Osteocyte (in vitro differentiated cells): ENCODE measurements around the gene PLXNA1. TPM values are rescaled to one million over a fixed set of nuclear protein-coding genes. Genes with fewer than 3 reads are reported as not detected.
A peak's percentile ranks its signal among the peaks of the same experiment; 100 is the strongest.

Experiments used
- DNase-seq: peaks from one replicate; pipeline ENCODE4 v3.0.0; 2021; ENCODE audit warnings: mixed read lengths; ENCODE audit not compliant: unreplicated experiment; ENCODE audit errors: extremely low spot score
- H3K27ac Mint-ChIP-seq: one replicate; pipeline ENCODE4 v1.8.0; 2021; ENCODE audit warnings: mild to moderate bottlenecking, mixed read lengths; ENCODE audit not compliant: unreplicated experiment
- H3K27me3 Mint-ChIP-seq: one replicate; pipeline ENCODE4 v1.8.0; 2021; ENCODE audit warnings: mixed read lengths; ENCODE audit not compliant: unreplicated experiment
- H3K36me3 Mint-ChIP-seq: one replicate; pipeline ENCODE4 v1.8.0; 2021; ENCODE audit warnings: mixed read lengths; ENCODE audit not compliant: unreplicated experiment
- H3K4me1 Mint-ChIP-seq: one replicate; pipeline ENCODE4 v1.8.0; 2021; ENCODE audit warnings: mixed read lengths; ENCODE audit not compliant: unreplicated experiment
- H3K4me3 Mint-ChIP-seq: one replicate; pipeline ENCODE4 v1.8.0; 2021; ENCODE audit warnings: mild to moderate bottlenecking, moderate library complexity, mixed read lengths; ENCODE audit not compliant: unreplicated experiment
- H3K9me3 Mint-ChIP-seq: one replicate; pipeline ENCODE4 v1.8.0; 2021; ENCODE audit warnings: mixed read lengths; ENCODE audit not compliant: unreplicated experiment
- long read RNA-seq: library from polyadenylated mRNA; unstranded; transcript quantifications from one replicate; pipeline ENCODE4 v2.0.0, GENCODE V29; 2021
- total RNA-seq: library from RNA; stranded (reverse); gene quantifications from 2 replicates; pipeline ENCODE4 v1.2.1, GENCODE V29; 2021
- TF ChIP-seq, protein P1 (sequence below): fragments of 200-600 bp; sonication (generic); IDR thresholded peaks from 2 replicates; pipeline ENCODE4 v1.5.0; 2021; ENCODE audit warnings: antibody characterized with exemption, mild to moderate bottlenecking, moderate library complexity

Gene PLXNA1
- 60.5 and 65.5 TPM in 2 replicates for total RNA-seq
- long read RNA-seq, partial matches to known transcripts: 1 of 16 reads
- long read RNA-seq, other reads (novel, unspliced or antisense): 15 of 16 reads

DNA sequence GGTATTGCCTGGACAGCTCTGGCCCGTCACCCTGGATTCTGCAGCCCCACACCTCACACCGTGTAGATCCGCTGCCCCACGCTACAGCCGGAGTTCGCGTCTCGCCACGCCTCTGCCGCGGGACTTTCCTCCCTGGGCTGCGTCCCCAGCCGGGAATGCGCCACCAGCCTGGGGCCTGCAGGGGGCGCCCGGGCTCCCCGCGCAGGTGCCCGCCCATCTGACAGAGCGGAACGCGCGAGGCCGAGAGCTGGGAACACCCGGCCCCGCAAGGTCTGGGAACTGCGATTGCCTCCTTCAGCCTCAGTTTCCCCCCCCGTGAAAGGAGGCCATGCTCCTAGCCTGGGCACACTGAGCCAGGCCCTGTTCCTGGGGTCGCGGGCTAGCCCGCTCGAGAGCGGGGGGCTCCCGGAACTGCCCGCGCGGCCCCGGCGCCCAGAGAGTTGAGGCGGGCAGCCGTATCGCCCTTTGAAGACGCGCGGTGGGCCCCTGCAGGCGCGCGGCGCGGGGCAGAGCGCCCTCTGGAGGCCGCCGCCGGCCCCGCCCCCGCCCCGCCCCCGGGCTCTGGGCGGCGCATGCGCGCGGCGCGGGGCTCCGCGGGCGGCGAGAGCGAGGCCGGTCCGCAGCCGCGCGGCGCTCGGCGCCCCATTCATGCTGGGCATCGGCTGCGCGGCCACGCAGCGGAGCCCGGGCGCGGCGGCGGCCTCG lies at the start of gene PLXNA1:
Gene PLXNA1 (plus strand): TSS at position 645 of the 705 bp plus-strand sequence. CDS start 5,479 bp downstream, outside the sequence.
- no peak within 1 kb of the TSS for H3K27ac Mint-ChIP-seq
- DNase-seq: peak; percentile 94
- H3K36me3 Mint-ChIP-seq: no peaks in the 10 kb centered on the region
- peaks cover 27% of the 10 kb centered on the region for H3K4me1 Mint-ChIP-seq
- H3K4me3 Mint-ChIP-seq: peak within 1 kb of the TSS; percentile 70
- H3K9me3 Mint-ChIP-seq: no peaks in the 10 kb centered on the region
- TF ChIP-seq, protein P1, sequence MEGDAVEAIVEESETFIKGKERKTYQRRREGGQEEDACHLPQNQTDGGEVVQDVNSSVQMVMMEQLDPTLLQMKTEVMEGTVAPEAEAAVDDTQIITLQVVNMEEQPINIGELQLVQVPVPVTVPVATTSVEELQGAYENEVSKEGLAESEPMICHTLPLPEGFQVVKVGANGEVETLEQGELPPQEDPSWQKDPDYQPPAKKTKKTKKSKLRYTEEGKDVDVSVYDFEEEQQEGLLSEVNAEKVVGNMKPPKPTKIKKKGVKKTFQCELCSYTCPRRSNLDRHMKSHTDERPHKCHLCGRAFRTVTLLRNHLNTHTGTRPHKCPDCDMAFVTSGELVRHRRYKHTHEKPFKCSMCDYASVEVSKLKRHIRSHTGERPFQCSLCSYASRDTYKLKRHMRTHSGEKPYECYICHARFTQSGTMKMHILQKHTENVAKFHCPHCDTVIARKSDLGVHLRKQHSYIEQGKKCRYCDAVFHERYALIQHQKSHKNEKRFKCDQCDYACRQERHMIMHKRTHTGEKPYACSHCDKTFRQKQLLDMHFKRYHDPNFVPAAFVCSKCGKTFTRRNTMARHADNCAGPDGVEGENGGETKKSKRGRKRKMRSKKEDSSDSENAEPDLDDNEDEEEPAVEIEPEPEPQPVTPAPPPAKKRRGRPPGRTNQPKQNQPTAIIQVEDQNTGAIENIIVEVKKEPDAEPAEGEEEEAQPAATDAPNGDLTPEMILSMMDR: peak; percentile 92
- no peaks in the 10 kb centered on the region for H3K27me3 Mint-ChIP-seq

DNA sequence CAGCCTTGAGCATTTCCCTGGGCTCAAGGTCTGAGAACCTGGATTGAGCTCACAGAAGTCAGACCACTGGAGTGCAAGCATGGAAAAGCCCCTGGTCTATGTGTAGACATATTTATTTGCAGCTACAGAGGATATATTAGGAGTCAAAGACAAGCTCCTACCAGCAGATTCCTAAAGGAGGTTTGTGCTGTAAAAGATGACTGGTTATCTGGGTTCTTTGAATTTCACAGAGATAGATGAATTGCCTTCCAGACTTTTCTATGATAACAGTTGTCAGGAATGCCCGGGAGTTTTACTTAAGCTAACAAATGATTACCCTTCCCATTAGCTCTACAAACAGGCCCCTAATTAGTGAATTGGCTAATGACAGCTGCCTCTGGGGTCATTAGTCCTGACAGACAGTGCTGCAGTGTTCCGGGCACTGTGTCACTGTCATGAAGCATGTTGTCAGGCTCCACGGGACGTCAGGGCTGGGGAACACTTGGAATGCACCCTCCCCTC lies 48.8 kb upstream of the PLXNA1 start:
- DNase-seq: no peak
- Mint-ChIP-seq H3K36me3 (no peaks in the 10 kb centered on the region), H3K27me3 (no peaks in the 10 kb centered on the region), H3K4me3 (no peak overlapping the region), H3K9me3 (no peaks in the 10 kb centered on the region), H3K27ac (no peak overlapping the region), H3K4me1 (peaks cover 30% of the 10 kb centered on the region)
- TF ChIP-seq, protein P1: no peak

DNA sequence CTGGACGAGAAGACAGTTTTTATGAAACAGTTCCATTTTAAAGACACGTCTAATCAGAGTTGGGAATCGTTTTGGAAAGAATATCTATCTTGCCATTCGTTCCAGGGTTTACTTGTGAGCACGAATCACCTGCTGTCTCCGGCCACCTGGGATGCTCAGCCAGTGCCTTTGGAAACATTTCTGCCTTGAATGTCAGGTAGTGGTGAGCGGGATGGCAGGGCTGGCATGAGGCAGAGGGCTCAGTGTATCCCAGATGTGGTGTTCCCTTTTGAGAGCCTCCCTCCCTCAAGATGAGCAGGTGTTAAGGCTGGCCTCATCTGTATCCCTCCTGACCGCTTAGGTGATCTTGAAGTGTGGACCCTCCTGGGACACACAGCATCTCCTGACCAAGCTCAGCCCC lies 47.9 kb upstream of the PLXNA1 start:
- no peak overlapping the region for H3K27ac Mint-ChIP-seq
- DNase-seq: no peak
- TF ChIP-seq, protein P1: no peak
- H3K4me3 Mint-ChIP-seq: no peak overlapping the region
- no peaks in the 10 kb centered on the region for H3K9me3 Mint-ChIP-seq
- no peaks in the 10 kb centered on the region for H3K36me3 Mint-ChIP-seq
- peaks cover 30% of the 10 kb centered on the region for H3K4me1 Mint-ChIP-seq
- no peaks in the 10 kb centered on the region for H3K27me3 Mint-ChIP-seq

DNA sequence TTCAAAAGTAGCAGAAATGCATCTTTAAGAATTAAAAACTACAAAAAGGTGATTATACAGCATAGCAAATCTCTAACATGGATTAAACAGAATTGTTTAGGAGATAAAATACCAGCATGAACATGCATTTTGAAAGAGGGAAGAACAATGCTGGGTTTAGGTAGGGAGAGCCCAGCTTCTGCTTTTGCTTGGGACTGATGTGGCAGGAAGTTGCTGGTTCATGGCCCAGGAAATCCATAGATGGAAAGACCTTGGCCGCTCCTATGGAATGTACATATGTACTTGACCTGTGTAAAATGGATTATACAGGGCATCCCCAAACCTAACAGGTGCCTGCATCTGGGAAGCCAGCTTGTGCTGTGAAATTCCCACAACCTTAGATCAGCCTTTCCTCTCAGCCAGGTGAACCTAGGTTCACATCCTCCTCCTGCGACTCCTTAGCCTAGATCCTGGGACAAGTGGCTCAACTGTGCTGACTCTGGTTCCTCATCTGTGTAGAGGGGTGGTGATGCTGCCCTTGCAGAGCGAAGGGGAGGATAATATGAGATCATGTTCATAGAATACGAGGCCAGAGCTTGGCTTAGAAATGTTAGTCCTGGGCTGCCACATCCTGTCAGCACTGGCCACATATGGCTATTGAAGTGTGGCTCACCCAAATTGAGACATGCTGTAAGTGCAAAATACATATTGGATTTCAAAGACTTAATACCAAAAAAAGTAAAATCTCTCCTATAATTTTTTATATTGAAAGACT lies 47.0 kb upstream of the PLXNA1 start:
- TF ChIP-seq, protein P1: no peak
- Mint-ChIP-seq H3K27ac (no peak overlapping the region), H3K4me3 (no peak overlapping the region), H3K4me1 (peaks cover 27% of the 10 kb centered on the region), H3K36me3 (no peaks in the 10 kb centered on the region), H3K27me3 (no peaks in the 10 kb centered on the region), H3K9me3 (no peaks in the 10 kb centered on the region)
- no peak for DNase-seq
